Keratinocyte (primary cell): ENCODE results near the gene ATF4. TPM values are rescaled to one million over a fixed set of nuclear protein-coding genes. Genes with fewer than 3 reads are reported as not detected.
A peak's percentile ranks its signal among the peaks of the same experiment; 100 is the strongest.

Source experiments
- DNase-seq: peaks from one replicate; pipeline ENCODE4 v3.0.0-alpha.2; 2011; ENCODE audit warnings: low read depth, missing footprints, low spot score
- FAIRE-seq: peaks from 2 replicates; lab custom pipeline; 2011; peaks lifted over from hg19 to GRCh38; lab: Jason Lieb, UNC
- H2AFZ ChIP-seq: 2 replicates; pipeline ENCODE4 v1.6.0; 2012; ENCODE audit warnings: low read length, control low read depth, inconsistent platforms; ENCODE audit not compliant: control insufficient read depth
- H3K27ac ChIP-seq: 2 replicates; pipeline ENCODE4 v1.5.1; 2011; ENCODE audit warnings: low read length; ENCODE audit not compliant: control insufficient read depth, insufficient read depth
- H3K27me3 ChIP-seq: 3 replicates; pipeline ENCODE4 v1.6.0; 2011; ENCODE audit warnings: low read length; ENCODE audit not compliant: control insufficient read depth, insufficient read depth; ENCODE audit errors: extremely low read depth
- H3K36me3 ChIP-seq, 2 experiments: 2 replicates in 1 of 2; 3 replicates in 1 of 2; pipeline ENCODE4 v1.5.1; 2011; ENCODE audit warnings: low read length in 2 of 2, mild to moderate bottlenecking in 1 of 2; ENCODE audit not compliant: control insufficient read depth in 2 of 2, insufficient read depth in 2 of 2; ENCODE audit errors: extremely low read depth in 1 of 2
- H3K4me1 ChIP-seq: 3 replicates; pipeline ENCODE4 v1.5.1; 2011; ENCODE audit warnings: low read length; ENCODE audit not compliant: control insufficient read depth, insufficient read depth; ENCODE audit errors: extremely low read depth
- H3K4me2 ChIP-seq: 3 replicates; pipeline ENCODE4 v1.6.0; 2011; ENCODE audit warnings: low read depth, low read length; ENCODE audit not compliant: control insufficient read depth, insufficient read depth; ENCODE audit errors: extremely low read depth
- H3K4me3 ChIP-seq, 3 experiments: fragments of 200-600 bp in 1 of 3; sonication (generic) in 1 of 3; 2 replicates in 2 of 3; 3 replicates in 1 of 3; pipeline ENCODE4 v1.5.1; 2011 to 2016; ENCODE audit warnings: low read length in 3 of 3, mild to moderate bottlenecking in 3 of 3, control low read depth in 2 of 3, inconsistent platforms in 1 of 3, low read depth in 1 of 3, mixed read lengths in 1 of 3, mixed run types in 1 of 3, moderate library complexity in 1 of 3; ENCODE audit not compliant: control insufficient read depth in 2 of 3, insufficient read depth in 2 of 3; ENCODE audit errors: extremely low read depth in 1 of 3
- H3K79me2 ChIP-seq: 2 replicates; pipeline ENCODE4 v1.6.0; 2012; ENCODE audit warnings: low read length; ENCODE audit not compliant: control insufficient read depth, insufficient read depth
- H3K9ac ChIP-seq: 3 replicates; pipeline ENCODE4 v1.6.0; 2011; ENCODE audit warnings: low read length; ENCODE audit not compliant: control insufficient read depth, insufficient read depth; ENCODE audit errors: extremely low read depth
- H3K9me1 ChIP-seq: 3 replicates; pipeline ENCODE4 v1.6.0; 2011; ENCODE audit warnings: low read length; ENCODE audit not compliant: control insufficient read depth, insufficient read depth; ENCODE audit errors: extremely low read depth
- H3K9me3 ChIP-seq: 2 replicates; pipeline ENCODE4 v1.5.1; 2012; ENCODE audit warnings: low read depth, low read length; ENCODE audit not compliant: control insufficient read depth
- H4K20me1 ChIP-seq: 3 replicates; pipeline ENCODE4 v1.6.0; 2011; ENCODE audit warnings: low read length; ENCODE audit not compliant: control insufficient read depth, insufficient read depth; ENCODE audit errors: extremely low read depth
- CTCF ChIP-seq, 3 experiments: IDR thresholded peaks in 1 of 3; conservative IDR thresholded peaks in 1 of 3; optimal IDR thresholded peaks in 1 of 3; 2 replicates in 2 of 3; 3 replicates in 1 of 3; pipeline versions ENCODE3 to v1.5.1; 2011; ENCODE audit warnings: low read length in 3 of 3, mild to moderate bottlenecking in 3 of 3, moderate library complexity in 2 of 3, control low read depth in 1 of 3, inconsistent platforms in 1 of 3; ENCODE audit not compliant: insufficient read depth in 2 of 3; ENCODE audit errors: extremely low read depth in 1 of 3
- EZH2 ChIP-seq: IDR thresholded peaks from one replicate; pipeline ENCODE4 v1.6.1; 2012; ENCODE audit warnings: inconsistent platforms, mild to moderate bottlenecking, low read length, moderate library complexity
- dilution Hi-C: fragments of 300-500 bp; cut with MboI; formaldehyde crosslinking; loops from one replicate; pipeline ENCODE4 v1.7.0; 2020; ENCODE audit warnings: low sequenced_read_pairs; ENCODE audit not compliant: extremely low pct_ligation_motif_present
- polyA plus RNA-seq, 5 experiments: library from polyadenylated mRNA; depleted of rRNA in 3 of 5; stranded (reverse) in 3 of 5; stranded (forward) in 1 of 5; unstranded in 1 of 5; fragments of >200 nt; gene quantifications; 1 replicate in 1 of 5; 2 replicates in 3 of 5; 3 replicates in 1 of 5; pipeline versions ENCODE4 v1.2.1 to v1.2.3, GENCODE V29; 2011 to 2012; ENCODE audit warnings: missing spikeins in 2 of 5, low read depth in 1 of 5, low replicate concordance in 1 of 5

ATF4 gene
- polyA plus RNA-seq, 1 donor (not counting 4 experiments of a cell fraction or from before 2014, with no cell fraction given) = 629 TPM

GRCh38 chr22:39543095-39543494 lies 22.7 kb downstream of the ATF4 start:
- Histone ChIP-seq H4K20me1 (peaks cover 8% of the 10 kb centered on the region), H3K4me1 (no peaks in the 10 kb centered on the region), H2AFZ (no peak overlapping the region), H3K9me1 (no peaks in the 10 kb centered on the region), H3K27me3 (no peaks in the 10 kb centered on the region), H3K4me2 (no peak overlapping the region), H3K9me3 (no peaks in the 10 kb centered on the region), H3K27ac (no peak overlapping the region), H3K79me2 (no peaks in the 10 kb centered on the region), H3K36me3 (no peaks in the 10 kb centered on the region), H3K9ac (no peak overlapping the region), H3K4me3 (no peak overlapping the region)
- dilution Hi-C loops = no loop called here
- TF ChIP-seq EZH2 (no peak), CTCF (optimal IDR thresholded peaks at IDR 0.05 in 1 of 3, IDR thresholded peaks at IDR 0.05 in 1 of 3, conservative IDR thresholded peaks at IDR 0.05 in 1 of 3; ENCODE audit: extremely low read depth in 1 of 3, insufficient read depth in 2 of 3, low read length in 3 of 3) (peak; percentile 37 to 77 (median 42))
- DNase-seq (no peak), FAIRE-seq (no peak)

- Histone ChIP-seq H3K79me2 (no peaks in the 10 kb centered on the region), H4K20me1 (peaks cover 8% of the 10 kb centered on the region), H3K9ac (no peak overlapping the region), H3K4me3 (no peak overlapping the region), H2AFZ (no peak overlapping the region), H3K36me3 (no peaks in the 10 kb centered on the region), H3K4me2 (no peak overlapping the region), H3K9me3 (no peaks in the 10 kb centered on the region), H3K4me1 (no peaks in the 10 kb centered on the region), H3K27ac (no peak overlapping the region), H3K27me3 (peaks cover 3% of the 10 kb centered on the region), H3K9me1 (no peaks in the 10 kb centered on the region)
- dilution Hi-C loops = no loop called here
- no peak for TF ChIP-seq CTCF (optimal IDR thresholded peaks at IDR 0.05 in 1 of 3, IDR thresholded peaks at IDR 0.05 in 1 of 3, conservative IDR thresholded peaks at IDR 0.05 in 1 of 3; ENCODE audit: extremely low read depth in 1 of 3, insufficient read depth in 2 of 3, low read length in 3 of 3)
- TF ChIP-seq EZH2 = no peak
- DNase-seq (no peak), FAIRE-seq (no peak)
Measured at GRCh38 chr22:39545386-39546365, 25.3 kb downstream of the ATF4 start.
